Liver (tissue), 9 donors: Measurements from ENCODE around the gene LYPLAL1. TPM values are rescaled to one million over a fixed set of nuclear protein-coding genes. Genes with fewer than 3 reads are reported as not detected.

Experiments used
- DNase-seq: peaks from one replicate; pipeline ENCODE4 v3.0.0-alpha.2; 2017; ENCODE audit warnings: low spot score
- H3K27ac ChIP-seq, 2 donors: one replicate each; pipeline ENCODE4 v1.7.0; 2013; ENCODE audit warnings: inconsistent platforms in 2 of 2, low read length in 2 of 2, control low read depth in 1 of 2, low read depth in 1 of 2, mild to moderate bottlenecking in 1 of 2
- H3K27me3 ChIP-seq, 4 donors: one replicate each; pipeline versions ENCODE4 v1.6.1 to v1.7.0; 2013; ENCODE audit warnings: low read length in 3 of 4, inconsistent platforms in 1 of 4, mild to moderate bottlenecking in 1 of 4, moderate library complexity in 1 of 4; ENCODE audit not compliant: control insufficient read depth in 4 of 4, insufficient read depth in 4 of 4
- H3K36me3 ChIP-seq, 4 donors: one replicate each; pipeline versions ENCODE4 v1.6.1 to v1.7.0; 2013; ENCODE audit warnings: low read length in 3 of 4, mild to moderate bottlenecking in 3 of 4, low read depth in 1 of 4, moderate library complexity in 1 of 4; ENCODE audit not compliant: control insufficient read depth in 4 of 4, insufficient read depth in 3 of 4
- H3K4me1 ChIP-seq, 4 donors: one replicate each; pipeline versions ENCODE4 v1.6.1 to v1.7.0; 2013; ENCODE audit warnings: low read length in 3 of 4, mild to moderate bottlenecking in 3 of 4, moderate library complexity in 1 of 4; ENCODE audit not compliant: control insufficient read depth in 4 of 4, insufficient read depth in 4 of 4
- H3K4me3 ChIP-seq, 3 donors: one replicate each; pipeline versions ENCODE4 v1.6.1 to v1.7.0; 2013; ENCODE audit warnings: low read length in 3 of 3, control low read depth in 1 of 3, low read depth in 1 of 3, mild to moderate bottlenecking in 1 of 3
- H3K9ac ChIP-seq, 2 donors: one replicate each; pipeline ENCODE4 v1.7.0; 2013; ENCODE audit warnings: low read length in 2 of 2, mild to moderate bottlenecking in 2 of 2, moderate library complexity in 2 of 2, control low read depth in 1 of 2, low read depth in 1 of 2
- H3K9me3 ChIP-seq, 4 donors: one replicate each; pipeline versions ENCODE4 v1.6.1 to v1.7.0; 2013; ENCODE audit warnings: low read length in 3 of 4; ENCODE audit not compliant: control insufficient read depth in 4 of 4
- FOXA1 ChIP-seq: IDR thresholded peaks from 2 replicates; pipeline ENCODE4 v1.6.1; 2016; ENCODE audit warnings: antibody characterized with exemption
- FOXA2 ChIP-seq: IDR thresholded peaks from 2 replicates; pipeline ENCODE4 v1.6.1; 2016; ENCODE audit warnings: antibody characterized with exemption
- GABPA ChIP-seq, 2 donors: IDR thresholded peaks in 1 of 2; conservative IDR thresholded peaks in 1 of 2; 2 replicates each; pipeline ENCODE4 v1.6.1; 2016; ENCODE audit warnings: antibody characterized with exemption in 2 of 2, mild to moderate bottlenecking in 1 of 2, moderate library complexity in 1 of 2
- NR2F2 ChIP-seq: IDR thresholded peaks from 2 replicates; pipeline ENCODE4 v1.6.1; 2016; ENCODE audit warnings: antibody characterized with exemption
- RXRA ChIP-seq, 2 donors: IDR thresholded peaks; 2 replicates each; pipeline ENCODE4 v1.6.1; 2017 to 2018; ENCODE audit warnings: antibody characterized with exemption in 2 of 2, mild to moderate bottlenecking in 1 of 2
- TAF1 ChIP-seq: conservative IDR thresholded peaks from 2 replicates; pipeline ENCODE4 v1.6.1; 2016; ENCODE audit warnings: antibody characterized with exemption, mild to moderate bottlenecking
- YY1 ChIP-seq: IDR thresholded peaks from 2 replicates; pipeline ENCODE4 v1.6.1; 2016; ENCODE audit warnings: antibody characterized with exemption, mild to moderate bottlenecking
- WGBS: extraction: QIAGEN DNeasy Blood & Tissue Kit; methylation state at CpG from one replicate; pipeline ENCODE4 v1.1.7; 2013; 5-methylcytosine and 5-hydroxymethylcytosine counted together
- polyA plus RNA-seq, 2 donors: library from polyadenylated mRNA; stranded (reverse) in 1 of 2; unstranded in 1 of 2; fragments of 200-250 nt in 1 of 2; fragments of >200 nt in 1 of 2; fragmentation: Nextera tagmentation in 1 of 2; extraction: Ambion mirVana in 1 of 2; gene quantifications; one replicate each; pipeline versions ENCODE4 v1.2.1 to v1.2.3, GENCODE V29; 2013 to 2015
- total RNA-seq, 2 donors: library from RNA; depleted of rRNA; stranded (reverse); fragments of >200 nt; gene quantifications; one replicate each; pipeline ENCODE4 v1.2.3, GENCODE V29; 2014
- TF ChIP-seq, protein P1 (sequence below): IDR thresholded peaks from 2 replicates; pipeline ENCODE4 v1.6.1; 2016; ENCODE audit warnings: antibody characterized with exemption
- TF ChIP-seq, protein P2 (sequence below): IDR thresholded peaks from 2 replicates; pipeline ENCODE4 v1.6.1; 2016; ENCODE audit warnings: antibody characterized with exemption
- TF ChIP-seq, protein P3 (sequence below): fragments of 150-350 bp; IDR thresholded peaks from 2 replicates; pipeline ENCODE4 v1.5.1; 2017; ENCODE audit warnings: improper control_type of control experiment, low read depth, low read length; ENCODE audit not compliant: missing input control
- donor health status: healthy.
- donor health status: healthy.
- donor health status: healthy.
- donor health status: healthy.
- donor health status: healthy.

LYPLAL1 gene
- total and polyA plus RNA-seq, 4 donors, result 10.3 to 57.4 (median 13.7) TPM

GRCh38 chr1:219128957-219129356, 44.7 kb upstream of the LYPLAL1 start:
- Histone ChIP-seq H3K4me1 (no peaks in the 10 kb centered on the region), H3K36me3 (no peaks in the 10 kb centered on the region), H3K9ac (no peak overlapping the region), H3K4me3 (no peak overlapping the region), H3K27ac (no peak overlapping the region), H3K27me3 (no peaks in the 10 kb centered on the region), H3K9me3 (no peaks in the 10 kb centered on the region)
- no peak for DNase-seq
- WGBS, result 91% methylated on average over 2 of the region's 2 CpGs
- TF ChIP-seq NR2F2, result no peak
- no peak for TF ChIP-seq RXRA (IDR thresholded peaks at IDR 0.05)
- TF ChIP-seq YY1, result no peak
- TF ChIP-seq, protein P1, sequence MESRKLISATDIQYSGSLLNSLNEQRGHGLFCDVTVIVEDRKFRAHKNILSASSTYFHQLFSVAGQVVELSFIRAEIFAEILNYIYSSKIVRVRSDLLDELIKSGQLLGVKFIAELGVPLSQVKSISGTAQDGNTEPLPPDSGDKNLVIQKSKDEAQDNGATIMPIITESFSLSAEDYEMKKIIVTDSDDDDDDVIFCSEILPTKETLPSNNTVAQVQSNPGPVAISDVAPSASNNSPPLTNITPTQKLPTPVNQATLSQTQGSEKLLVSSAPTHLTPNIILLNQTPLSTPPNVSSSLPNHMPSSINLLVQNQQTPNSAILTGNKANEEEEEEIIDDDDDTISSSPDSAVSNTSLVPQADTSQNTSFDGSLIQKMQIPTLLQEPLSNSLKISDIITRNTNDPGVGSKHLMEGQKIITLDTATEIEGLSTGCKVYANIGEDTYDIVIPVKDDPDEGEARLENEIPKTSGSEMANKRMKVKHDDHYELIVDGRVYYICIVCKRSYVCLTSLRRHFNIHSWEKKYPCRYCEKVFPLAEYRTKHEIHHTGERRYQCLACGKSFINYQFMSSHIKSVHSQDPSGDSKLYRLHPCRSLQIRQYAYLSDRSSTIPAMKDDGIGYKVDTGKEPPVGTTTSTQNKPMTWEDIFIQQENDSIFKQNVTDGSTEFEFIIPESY, result no peak

DNA sequence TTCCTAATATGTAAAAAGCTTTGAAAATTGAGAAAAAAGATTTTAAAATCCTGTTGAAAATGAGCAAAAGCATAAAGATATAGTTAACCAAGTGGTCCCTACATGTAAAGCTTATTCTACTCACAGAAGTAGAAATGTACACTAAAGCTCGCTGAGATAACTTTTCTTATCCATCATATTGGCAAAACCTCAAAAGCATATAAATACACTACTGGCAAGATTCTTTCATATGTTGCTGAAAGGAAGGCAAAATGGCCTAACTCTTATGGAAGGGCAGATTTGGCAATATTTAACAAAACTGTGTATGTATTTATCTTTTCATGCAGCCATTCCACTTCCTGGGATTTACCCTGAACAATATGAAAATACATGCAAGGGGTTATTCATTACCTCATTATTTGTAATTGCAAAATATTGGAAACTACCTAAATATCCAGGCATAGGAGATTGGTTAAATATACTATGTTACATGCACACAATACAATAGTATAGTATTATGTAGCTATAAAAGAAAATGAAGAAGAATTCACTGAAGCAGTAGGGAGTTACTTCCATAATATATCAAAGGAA, 43.2 kb upstream of the LYPLAL1 start:
- no peak for TF ChIP-seq FOXA2
- Histone ChIP-seq H3K4me3 (no peak overlapping the region), H3K27ac (no peak overlapping the region), H3K9ac (no peak overlapping the region), H3K4me1 (no peaks in the 10 kb centered on the region), H3K36me3 (no peaks in the 10 kb centered on the region), H3K9me3 (no peaks in the 10 kb centered on the region), H3K27me3 (no peaks in the 10 kb centered on the region)
- no peak for DNase-seq
- 87% methylated on average over 1 of the region's 1 CpG for WGBS

DNA sequence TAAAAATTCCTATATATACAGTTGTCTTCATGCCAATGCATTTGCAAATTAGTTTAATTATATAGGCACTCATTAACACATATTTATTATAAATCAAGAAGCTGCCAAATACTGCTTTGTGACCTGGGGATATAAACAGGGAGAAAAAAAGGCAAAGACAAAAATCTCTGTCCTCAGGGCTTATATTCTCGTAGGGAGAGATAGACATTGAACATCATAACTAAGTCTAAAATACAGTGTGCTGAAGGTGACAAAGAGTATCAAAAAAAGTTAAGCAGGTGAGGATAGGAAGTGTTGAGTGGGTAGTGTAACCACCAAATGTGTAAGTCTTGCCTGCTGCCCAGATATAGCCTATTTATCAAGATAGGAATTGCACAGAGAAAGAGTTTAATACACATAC, 40.7 kb upstream of the LYPLAL1 start:
- no peak for DNase-seq

More for the DNA sequence above, 40.7 kb upstream of the LYPLAL1 start:
- Histone ChIP-seq H3K9ac (no peak overlapping the region), H3K36me3 (no peaks in the 10 kb centered on the region), H3K9me3 (no peaks in the 10 kb centered on the region), H3K4me1 (no peaks in the 10 kb centered on the region), H3K27me3 (no peaks in the 10 kb centered on the region), H3K4me3 (no peak overlapping the region), H3K27ac (no peak overlapping the region)
- TF ChIP-seq, protein P2, sequence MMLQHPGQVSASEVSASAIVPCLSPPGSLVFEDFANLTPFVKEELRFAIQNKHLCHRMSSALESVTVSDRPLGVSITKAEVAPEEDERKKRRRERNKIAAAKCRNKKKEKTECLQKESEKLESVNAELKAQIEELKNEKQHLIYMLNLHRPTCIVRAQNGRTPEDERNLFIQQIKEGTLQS, result no peak
- TF ChIP-seq, protein P3, sequence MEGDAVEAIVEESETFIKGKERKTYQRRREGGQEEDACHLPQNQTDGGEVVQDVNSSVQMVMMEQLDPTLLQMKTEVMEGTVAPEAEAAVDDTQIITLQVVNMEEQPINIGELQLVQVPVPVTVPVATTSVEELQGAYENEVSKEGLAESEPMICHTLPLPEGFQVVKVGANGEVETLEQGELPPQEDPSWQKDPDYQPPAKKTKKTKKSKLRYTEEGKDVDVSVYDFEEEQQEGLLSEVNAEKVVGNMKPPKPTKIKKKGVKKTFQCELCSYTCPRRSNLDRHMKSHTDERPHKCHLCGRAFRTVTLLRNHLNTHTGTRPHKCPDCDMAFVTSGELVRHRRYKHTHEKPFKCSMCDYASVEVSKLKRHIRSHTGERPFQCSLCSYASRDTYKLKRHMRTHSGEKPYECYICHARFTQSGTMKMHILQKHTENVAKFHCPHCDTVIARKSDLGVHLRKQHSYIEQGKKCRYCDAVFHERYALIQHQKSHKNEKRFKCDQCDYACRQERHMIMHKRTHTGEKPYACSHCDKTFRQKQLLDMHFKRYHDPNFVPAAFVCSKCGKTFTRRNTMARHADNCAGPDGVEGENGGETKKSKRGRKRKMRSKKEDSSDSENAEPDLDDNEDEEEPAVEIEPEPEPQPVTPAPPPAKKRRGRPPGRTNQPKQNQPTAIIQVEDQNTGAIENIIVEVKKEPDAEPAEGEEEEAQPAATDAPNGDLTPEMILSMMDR, result no peak
- no peak for TF ChIP-seq FOXA2
- TF ChIP-seq FOXA1, result no peak
- no peak for TF ChIP-seq TAF1
- no peak for TF ChIP-seq GABPA (IDR thresholded peaks at IDR 0.05 in 1 of 2, conservative IDR thresholded peaks at IDR 0.05 in 1 of 2)
- WGBS, result 86% methylated on average over 1 of the region's 1 CpG
